Measurements from ENCODE around the gene POLD1.
"Not testable (repeated sequence)": the region's sequence is repeated elsewhere in the genome, so short reads cannot be mapped to it uniquely, and the experiment has no call there.

DNA sequence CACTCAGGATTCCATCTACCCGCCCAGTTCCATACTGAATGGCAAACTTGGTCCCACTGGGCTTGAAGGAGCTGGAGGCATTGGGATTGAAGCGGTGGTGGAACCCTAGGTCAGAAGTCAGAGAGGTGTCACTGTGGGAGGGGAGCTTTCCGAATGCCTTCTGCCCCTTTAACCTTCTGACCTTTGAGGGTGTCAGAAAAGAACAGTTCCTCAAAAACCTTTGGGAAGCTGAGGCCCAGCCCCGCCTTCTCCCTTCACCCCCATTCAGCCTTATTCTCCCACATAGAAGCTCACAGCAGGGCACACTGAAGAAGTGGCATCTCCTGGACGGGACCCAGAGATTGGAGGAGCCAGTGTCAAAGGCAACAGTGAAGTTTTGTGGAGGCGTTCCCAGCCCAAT is 47.1 kb upstream of the POLD1 start:
- TF ChIP-seq, protein P1, sequence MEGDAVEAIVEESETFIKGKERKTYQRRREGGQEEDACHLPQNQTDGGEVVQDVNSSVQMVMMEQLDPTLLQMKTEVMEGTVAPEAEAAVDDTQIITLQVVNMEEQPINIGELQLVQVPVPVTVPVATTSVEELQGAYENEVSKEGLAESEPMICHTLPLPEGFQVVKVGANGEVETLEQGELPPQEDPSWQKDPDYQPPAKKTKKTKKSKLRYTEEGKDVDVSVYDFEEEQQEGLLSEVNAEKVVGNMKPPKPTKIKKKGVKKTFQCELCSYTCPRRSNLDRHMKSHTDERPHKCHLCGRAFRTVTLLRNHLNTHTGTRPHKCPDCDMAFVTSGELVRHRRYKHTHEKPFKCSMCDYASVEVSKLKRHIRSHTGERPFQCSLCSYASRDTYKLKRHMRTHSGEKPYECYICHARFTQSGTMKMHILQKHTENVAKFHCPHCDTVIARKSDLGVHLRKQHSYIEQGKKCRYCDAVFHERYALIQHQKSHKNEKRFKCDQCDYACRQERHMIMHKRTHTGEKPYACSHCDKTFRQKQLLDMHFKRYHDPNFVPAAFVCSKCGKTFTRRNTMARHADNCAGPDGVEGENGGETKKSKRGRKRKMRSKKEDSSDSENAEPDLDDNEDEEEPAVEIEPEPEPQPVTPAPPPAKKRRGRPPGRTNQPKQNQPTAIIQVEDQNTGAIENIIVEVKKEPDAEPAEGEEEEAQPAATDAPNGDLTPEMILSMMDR (IDR thresholded peaks at IDR 0.05), result not testable (repeated sequence)
- TF ChIP-seq POLR2A (IDR thresholded peaks at IDR 0.05), result not testable (repeated sequence)
